ENCODE data around the gene AP3S1. TPM values are rescaled to one million over a fixed set of nuclear protein-coding genes. Genes with fewer than 3 reads are reported as not detected.
"Not testable (repeated sequence)": the region's sequence is repeated elsewhere in the genome, so short reads cannot be mapped to it uniquely, and the experiment has no call there.

The AP3S1 gene
- polyA plus RNA-seq, 3 donors, result 30.2 to 86.1 (median 84.8) TPM

- no peaks in the 10 kb centered on the region for H3K79me2 ChIP-seq (ENCODE audit: insufficient read depth, low read length)
- intact Hi-C loops (cut with micrococcal nuclease), result no loop called here
- H3K4me1 Mint-ChIP-seq, result no peaks in the 10 kb centered on the region
- no peak overlapping the region for H3K4me3 ChIP-seq (replicated peaks in 1 of 3; ENCODE audit: low read depth in 2 of 3, low read length in 3 of 3)
- H3K27ac ChIP-seq (ENCODE audit: low read depth in 1 of 2, low read length in 2 of 2), result no peak overlapping the region
- H3K27me3 Mint-ChIP-seq (ENCODE audit: low read depth in 3 of 3), result peaks cover 0 to 1% (median 0%) of the 10 kb centered on the region in 3 donors
- TF ChIP-seq CTCF (IDR thresholded peaks at IDR 0.05), result no peak
- no peak overlapping the region for H3K9ac ChIP-seq (ENCODE audit: insufficient read depth, low read length, poor library complexity, severe bottlenecking)
- peaks cover 0 to 2% (median 0%) of the 10 kb centered on the region in 7 donors for H3K9me3 Mint-ChIP-seq
- H3K36me3 Mint-ChIP-seq, result peaks cover 5 to 8% of the 10 kb centered on the region in 2 donors
- H2AFZ ChIP-seq (ENCODE audit: insufficient read depth, low read depth, low read length, poor library complexity, severe bottlenecking), result no peak overlapping the region
- no peaks in the 10 kb centered on the region for H4K20me1 ChIP-seq (ENCODE audit: insufficient read depth, low read length)
- H3K36me3 ChIP-seq (replicated peaks in 1 of 2; ENCODE audit: control insufficient read depth in 1 of 2, insufficient read depth in 2 of 2, low read length in 2 of 2), result peaks cover 0 to 5% of the 10 kb centered on the region in 2 donors
- no peaks in the 10 kb centered on the region for H3K4me1 ChIP-seq (ENCODE audit: control insufficient read depth in 1 of 2, insufficient read depth in 2 of 2, low read length in 2 of 2)
- H3K9me3 ChIP-seq (replicated peaks in 1 of 2; ENCODE audit: control insufficient read depth in 1 of 2, insufficient read depth in 1 of 2, low read length in 2 of 2), result no peaks in the 10 kb centered on the region
- H3K4me2 ChIP-seq (replicated peaks; ENCODE audit: extremely low read depth, low read length, poor library complexity, severe bottlenecking), result no peak overlapping the region
- no peaks in the 10 kb centered on the region for H3K27me3 ChIP-seq (ENCODE audit: control insufficient read depth in 2 of 2, insufficient read depth in 2 of 2, low read length in 2 of 2)
- no peak overlapping the region for H3K4me3 Mint-ChIP-seq
- DNase-seq, result no peak
- H3K27ac Mint-ChIP-seq, result no peak overlapping the region
- WGBS (ENCODE audit: insufficient coverage), result 93% methylated on average over 2 of the region's 3 CpGs
Measured at GRCh38 chr5:115920171-115920725, 78.5 kb downstream of the AP3S1 start.

- not testable (repeated sequence) for H3K27ac Mint-ChIP-seq; H3K4me2 ChIP-seq (replicated peaks; ENCODE audit: extremely low read depth, low read length, poor library complexity, severe bottlenecking); H3K4me1 Mint-ChIP-seq
Measured at GRCh38 chr5:115928578-115929407, 87.1 kb downstream of the AP3S1 start.

GRCh38 chr5:115930171-115930570 is 88.4 kb downstream of the AP3S1 start:
- DNase-seq; H3K36me3 Mint-ChIP-seq; H3K27me3 ChIP-seq (ENCODE audit: control insufficient read depth in 2 of 2, insufficient read depth in 2 of 2, low read length in 2 of 2); intact Hi-C loops (cut with micrococcal nuclease); H3K4me3 ChIP-seq (replicated peaks in 1 of 3; ENCODE audit: low read depth in 2 of 3, low read length in 3 of 3); H3K4me2 ChIP-seq (replicated peaks; ENCODE audit: extremely low read depth, low read length, poor library complexity, severe bottlenecking); H3K9me3 Mint-ChIP-seq; H3K36me3 ChIP-seq (replicated peaks in 1 of 2; ENCODE audit: control insufficient read depth in 1 of 2, insufficient read depth in 2 of 2, low read length in 2 of 2); H3K9ac ChIP-seq (ENCODE audit: insufficient read depth, low read length, poor library complexity, severe bottlenecking); H3K27ac Mint-ChIP-seq; H3K9me3 ChIP-seq (replicated peaks in 1 of 2; ENCODE audit: control insufficient read depth in 1 of 2, insufficient read depth in 1 of 2, low read length in 2 of 2); H3K4me1 ChIP-seq (ENCODE audit: control insufficient read depth in 1 of 2, insufficient read depth in 2 of 2, low read length in 2 of 2); H3K27ac ChIP-seq (ENCODE audit: low read depth in 1 of 2, low read length in 2 of 2); H3K4me3 Mint-ChIP-seq; H2AFZ ChIP-seq (ENCODE audit: insufficient read depth, low read depth, low read length, poor library complexity, severe bottlenecking); H4K20me1 ChIP-seq (ENCODE audit: insufficient read depth, low read length); H3K79me2 ChIP-seq (ENCODE audit: insufficient read depth, low read length); H3K27me3 Mint-ChIP-seq (ENCODE audit: low read depth in 3 of 3); H3K4me1 Mint-ChIP-seq: not testable (repeated sequence)
- WGBS (ENCODE audit: insufficient coverage), result 95% methylated on average over 13 of the region's 17 CpGs

More at GRCh38 chr5:115928578-115929407, 87.1 kb downstream of the AP3S1 start:
- H3K4me1 ChIP-seq (ENCODE audit: control insufficient read depth in 1 of 2, insufficient read depth in 2 of 2, low read length in 2 of 2); DNase-seq; H3K27me3 Mint-ChIP-seq (ENCODE audit: low read depth in 3 of 3); H2AFZ ChIP-seq (ENCODE audit: insufficient read depth, low read depth, low read length, poor library complexity, severe bottlenecking); H3K27ac ChIP-seq (ENCODE audit: low read depth in 1 of 2, low read length in 2 of 2); H3K27me3 ChIP-seq (ENCODE audit: control insufficient read depth in 2 of 2, insufficient read depth in 2 of 2, low read length in 2 of 2); H3K79me2 ChIP-seq (ENCODE audit: insufficient read depth, low read length); H3K4me3 ChIP-seq (replicated peaks in 1 of 3; ENCODE audit: low read depth in 2 of 3, low read length in 3 of 3); H3K36me3 ChIP-seq (replicated peaks in 1 of 2; ENCODE audit: control insufficient read depth in 1 of 2, insufficient read depth in 2 of 2, low read length in 2 of 2); H3K9ac ChIP-seq (ENCODE audit: insufficient read depth, low read length, poor library complexity, severe bottlenecking); H3K9me3 Mint-ChIP-seq; H3K4me3 Mint-ChIP-seq; H4K20me1 ChIP-seq (ENCODE audit: insufficient read depth, low read length); H3K36me3 Mint-ChIP-seq; H3K9me3 ChIP-seq (replicated peaks in 1 of 2; ENCODE audit: control insufficient read depth in 1 of 2, insufficient read depth in 1 of 2, low read length in 2 of 2); intact Hi-C loops (cut with micrococcal nuclease): not testable (repeated sequence)
- WGBS (ENCODE audit: insufficient coverage), result 100% methylated on average over 6 of the region's 12 CpGs

Measured in CD14-positive monocyte (primary cell).